Putamen (tissue), 1 donor: ENCODE measurements around the gene HACD2.

Source experiments
- DNase-seq: peaks from one replicate; pipeline ENCODE4 v3.0.0-alpha.2; 2016; ENCODE audit warnings: low spot score

Gene HACD2

DNA sequence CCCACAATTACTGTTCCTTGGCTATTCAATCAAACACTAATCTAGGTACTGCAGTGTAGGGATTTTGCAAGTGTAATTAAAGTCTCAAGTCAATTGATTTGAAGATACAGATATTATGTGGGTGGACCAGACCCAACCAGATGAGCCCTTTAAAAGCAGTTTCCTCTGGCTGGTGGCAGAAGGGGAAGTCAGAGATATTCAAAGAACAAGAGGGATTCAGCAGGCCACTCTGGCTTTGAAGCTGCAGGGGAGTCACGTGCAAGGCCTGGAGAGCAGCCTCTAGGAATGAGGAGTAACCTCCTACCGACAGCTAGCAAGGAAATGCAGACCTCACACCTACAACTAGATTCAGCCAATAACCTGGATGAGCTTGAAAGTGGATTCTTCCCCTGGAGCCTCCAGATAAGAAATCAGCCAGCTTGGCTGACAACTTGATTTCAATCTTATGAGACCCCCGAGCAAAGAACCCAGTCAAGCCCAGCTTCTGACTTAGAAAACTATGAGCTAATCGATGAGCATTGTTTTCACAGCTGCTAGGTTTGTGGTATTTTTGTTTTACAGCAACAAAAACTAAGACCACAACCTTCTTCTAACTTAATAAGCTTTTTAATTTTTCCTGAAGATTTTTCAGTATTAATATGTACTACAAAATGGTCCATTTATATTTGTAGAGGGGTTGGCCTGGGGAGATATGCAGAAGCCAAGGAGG, 13.4 kb downstream of the HACD2 start:
- no peak for DNase-seq

DNA sequence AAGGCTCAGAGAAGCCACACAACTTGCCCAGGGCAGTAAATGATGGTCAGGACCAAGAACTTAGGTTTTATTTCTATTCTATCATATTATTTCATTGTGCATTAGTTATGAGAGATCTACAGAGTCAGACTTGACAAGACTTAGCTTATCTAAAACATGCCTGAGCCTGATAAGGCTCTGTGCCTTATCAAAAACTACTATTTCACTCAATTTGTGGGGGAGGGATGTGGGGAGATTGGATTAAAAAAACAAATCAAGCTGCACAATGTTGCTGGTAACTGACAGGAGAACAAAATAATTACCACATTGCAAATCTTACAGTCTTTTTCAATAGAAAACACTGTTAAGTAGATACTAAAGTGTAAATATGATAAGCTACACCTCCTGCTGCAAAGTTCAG, 16.0 kb downstream of the HACD2 start:
- no peak for DNase-seq

DNA sequence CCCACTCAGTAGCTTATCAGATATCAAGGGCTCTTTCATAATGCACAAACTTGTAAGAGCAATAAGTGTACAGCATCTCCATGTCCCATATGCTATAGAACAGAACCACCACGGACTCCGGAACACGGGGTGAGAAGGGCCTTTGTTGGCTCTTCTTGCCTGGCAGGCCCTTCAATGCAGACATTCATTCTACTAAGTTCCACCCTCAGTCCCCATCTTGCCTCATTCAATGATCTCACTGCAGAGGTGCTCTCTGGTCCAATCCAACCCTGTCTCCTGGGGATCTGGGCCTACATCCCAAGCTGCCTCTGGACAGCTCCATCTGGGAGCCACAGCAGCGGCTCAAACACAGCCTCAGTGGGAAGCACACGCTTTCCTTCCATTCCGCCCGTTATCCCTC, 16.8 kb downstream of the HACD2 start:
- DNase-seq, result peak; percentile 69

DNA sequence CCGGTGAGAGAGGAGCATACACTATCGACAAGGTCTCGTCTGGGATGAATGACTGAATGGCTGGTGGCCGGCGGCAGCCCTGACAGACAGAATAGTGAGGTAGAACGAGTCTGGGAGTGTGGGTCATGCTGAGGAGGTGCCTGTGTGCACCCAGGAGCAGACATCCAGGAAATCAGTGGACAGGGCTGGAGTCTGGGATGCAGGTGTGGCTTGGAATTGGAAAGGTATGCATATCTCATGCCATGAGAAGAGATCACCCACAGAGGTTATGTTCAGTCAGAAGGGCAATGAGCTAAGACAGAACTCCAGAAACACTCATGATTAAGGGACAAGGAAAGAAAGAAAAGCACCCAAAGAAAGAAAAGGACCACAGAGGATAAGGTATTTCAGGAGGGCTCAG, 20.8 kb downstream of the HACD2 start:
- no peak for DNase-seq

DNA sequence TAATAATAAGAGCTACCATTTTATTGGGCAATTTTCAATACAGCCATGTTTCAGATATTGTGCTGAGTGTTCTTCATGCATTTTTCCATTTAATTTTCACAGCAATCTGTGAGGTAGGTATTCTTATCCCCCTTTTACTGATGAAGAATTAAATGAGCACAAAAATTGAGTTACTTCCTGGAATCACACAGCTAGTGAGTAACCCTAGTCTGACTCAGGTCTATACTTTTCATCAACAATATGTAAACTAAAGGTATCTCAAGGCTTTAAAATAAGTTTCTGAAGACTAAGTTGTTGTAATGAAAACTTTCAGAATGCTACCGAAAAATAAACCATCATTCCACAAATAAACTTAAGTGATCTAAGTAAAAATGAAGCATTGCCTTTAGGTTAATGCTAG, 22.3 kb downstream of the HACD2 start:
- no peak for DNase-seq

DNA sequence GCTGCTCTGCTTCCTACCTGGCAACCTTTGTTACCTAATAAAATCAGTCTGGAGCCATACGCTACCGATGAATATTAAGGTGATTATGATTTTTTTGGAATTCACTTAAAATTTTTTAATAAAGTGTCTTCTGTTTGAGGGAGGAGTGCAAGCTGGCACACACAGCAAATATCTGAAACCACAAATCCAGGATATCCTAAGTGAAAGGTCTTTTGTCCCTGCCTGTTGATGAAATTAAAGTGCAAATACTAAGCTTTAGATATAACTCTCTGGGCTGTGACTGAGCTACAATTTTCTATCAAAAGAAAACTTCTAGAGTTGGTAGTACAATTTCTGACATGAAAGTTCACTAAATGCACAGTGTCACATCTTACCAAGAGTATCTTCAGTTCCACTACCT, 23.7 kb downstream of the HACD2 start:
- DNase-seq, result no peak

DNA sequence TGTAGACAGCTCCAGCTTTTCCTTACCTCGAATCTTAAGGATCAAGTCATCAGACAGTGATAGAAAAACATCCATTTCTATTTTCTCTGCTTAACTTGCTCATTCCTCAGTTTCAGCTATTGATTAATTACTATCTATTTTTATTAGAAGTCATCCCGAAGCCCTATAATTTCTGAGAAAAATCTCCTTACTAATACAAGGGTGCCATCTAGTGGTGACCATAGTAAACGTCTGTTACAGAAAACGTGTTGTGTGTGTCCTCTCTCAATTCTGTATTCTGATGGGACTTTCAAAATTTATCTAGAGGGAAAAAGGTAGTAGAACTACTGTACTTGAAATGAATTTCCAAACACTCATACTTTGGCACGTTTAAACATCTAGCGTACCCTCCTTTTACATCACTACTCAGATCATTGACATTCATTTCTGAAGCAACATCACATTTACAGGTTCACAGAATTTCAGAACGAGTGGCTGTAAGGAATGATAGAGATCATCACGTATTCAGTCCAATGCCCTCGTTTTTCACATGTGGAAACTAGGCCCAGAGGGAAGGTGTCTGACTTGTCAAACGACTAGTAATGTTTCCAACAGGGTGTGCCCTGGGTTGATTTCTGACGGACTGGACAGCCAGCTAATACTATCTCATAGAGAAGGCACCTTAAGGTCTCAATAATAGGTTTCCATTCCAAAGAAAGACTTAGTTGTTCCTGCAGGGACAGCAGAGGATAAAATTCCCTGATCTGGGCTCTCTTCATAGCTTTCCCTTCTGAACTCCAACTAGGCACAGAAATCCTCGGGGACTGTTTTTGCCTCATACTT, 25.6 kb downstream of the HACD2 start:
- DNase-seq, result peak; percentile 76

DNA sequence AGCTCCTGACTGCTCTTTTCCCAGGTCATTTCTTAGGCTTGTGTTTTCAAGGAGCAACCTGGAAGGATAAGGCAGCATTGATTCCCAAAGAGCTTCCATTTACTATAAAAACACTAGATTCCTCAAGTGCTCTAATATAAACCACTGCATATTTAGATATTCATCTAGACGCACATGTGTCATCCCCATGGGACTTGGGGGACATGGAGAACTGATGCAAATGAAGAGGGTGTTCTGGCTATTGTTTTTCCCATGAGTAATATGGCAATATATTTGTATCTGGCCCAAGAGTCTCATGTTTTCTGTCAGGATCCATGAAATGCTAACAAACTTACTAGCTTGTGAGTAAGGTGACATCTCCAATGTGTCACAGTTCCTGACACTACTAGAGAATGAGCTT, 31.3 kb downstream of the HACD2 start:
- DNase-seq, result no peak

DNA sequence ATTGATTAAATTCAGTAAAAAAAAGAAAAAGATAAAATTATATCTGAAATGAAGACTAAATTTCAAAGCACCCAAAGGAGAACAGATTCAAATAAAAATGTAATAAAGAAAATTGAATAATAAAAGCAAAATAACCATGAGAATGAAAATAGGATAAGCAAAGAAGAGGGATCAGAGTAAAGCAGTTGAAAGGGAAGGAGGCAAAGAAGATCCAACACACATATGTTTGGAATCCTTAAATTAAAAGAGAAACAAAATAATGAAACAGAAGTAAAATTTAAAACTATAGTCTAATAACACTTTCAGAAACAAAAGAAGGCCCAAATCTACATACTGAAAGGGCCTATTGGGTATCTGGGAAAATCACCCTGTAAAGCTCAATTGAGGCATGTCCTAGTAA, 32.1 kb downstream of the HACD2 start:
- no peak for DNase-seq

DNA sequence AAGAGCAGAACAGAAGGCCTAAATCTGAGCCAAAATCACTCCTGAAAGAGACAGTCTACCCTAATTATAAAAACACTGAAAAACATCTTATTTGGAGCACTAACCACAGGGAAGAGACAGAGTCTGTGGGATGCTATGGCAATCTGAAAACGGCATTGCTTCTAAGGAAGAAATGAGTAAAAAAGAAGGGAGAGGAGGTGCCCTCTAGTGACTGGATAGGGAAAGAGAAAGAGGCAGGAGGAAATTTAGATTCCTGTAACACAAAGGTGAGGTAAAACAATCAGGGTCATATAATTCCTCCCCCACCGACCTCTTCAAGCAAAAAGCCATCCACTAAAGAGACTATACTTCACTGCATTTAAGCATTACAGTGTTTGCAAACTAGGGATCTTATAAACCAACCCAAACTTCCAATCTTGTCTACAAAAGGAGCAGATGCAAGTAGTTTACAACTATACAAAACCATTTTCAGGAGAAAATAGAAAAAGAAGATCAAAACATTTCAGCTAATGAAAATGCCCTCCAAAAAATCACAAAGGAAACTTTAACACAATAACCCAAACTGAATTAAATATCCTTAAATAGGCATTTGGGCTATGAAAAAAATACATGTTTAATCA, 32.6 kb downstream of the HACD2 start:
- DNase-seq, result no peak

DNA sequence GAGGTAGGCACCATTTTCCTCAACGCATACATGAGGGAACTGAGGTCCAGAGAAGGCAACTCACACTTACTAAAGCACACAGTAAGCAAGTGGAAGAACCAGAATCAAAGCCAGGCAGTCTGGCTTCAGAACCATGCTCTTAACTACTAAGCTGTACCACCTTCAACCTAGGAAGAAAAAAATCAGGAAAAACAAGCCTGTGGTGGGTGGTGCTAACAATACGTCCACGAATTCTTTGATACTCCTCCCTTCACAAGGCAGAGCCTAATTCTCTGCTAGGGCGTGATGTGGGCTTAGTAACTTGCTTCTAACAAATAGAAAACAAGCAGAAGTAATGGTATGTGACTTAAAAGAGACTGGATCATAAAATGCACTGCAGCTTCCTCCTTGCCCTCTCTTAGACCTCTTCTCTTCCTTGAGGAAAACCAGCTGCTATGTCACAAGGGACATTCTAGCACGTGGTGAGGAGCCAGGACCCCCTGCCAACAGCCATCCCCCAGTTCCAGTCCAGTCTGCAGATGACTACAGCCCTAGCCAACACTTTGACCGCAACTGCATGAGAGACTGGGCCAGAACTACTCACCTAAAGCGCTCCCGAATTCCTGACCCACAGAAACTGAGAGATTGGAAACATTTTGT, 36.9 kb downstream of the HACD2 start:
- DNase-seq, result no peak

DNA sequence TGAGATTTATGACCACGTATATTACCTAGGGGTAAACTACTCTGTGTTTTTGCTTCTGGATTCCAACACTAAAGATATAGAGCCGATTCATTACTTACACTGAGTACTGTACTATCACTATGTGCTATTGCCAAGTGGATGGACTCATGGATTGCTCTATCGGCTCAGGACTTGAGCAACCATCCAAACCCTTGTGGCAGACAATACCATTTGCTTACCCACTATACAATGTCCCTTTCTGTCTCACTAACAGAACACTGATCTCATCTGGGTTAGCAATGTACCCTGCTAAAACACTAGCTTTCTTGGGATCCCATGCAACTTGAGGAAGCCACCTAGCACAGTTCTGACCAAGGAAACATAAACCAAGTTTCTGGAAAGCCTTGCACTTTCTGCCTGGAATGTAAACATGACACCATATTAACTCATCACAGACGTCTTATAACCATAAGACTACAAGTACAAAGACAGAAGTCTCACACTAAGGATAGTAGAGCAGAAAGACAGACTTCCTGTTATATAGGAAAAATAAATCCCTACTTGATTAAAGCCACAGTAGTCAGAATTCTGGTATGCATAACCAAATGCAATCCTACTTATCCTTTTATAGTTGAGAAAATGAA, 38.6 kb downstream of the HACD2 start:
- no peak for DNase-seq

DNA sequence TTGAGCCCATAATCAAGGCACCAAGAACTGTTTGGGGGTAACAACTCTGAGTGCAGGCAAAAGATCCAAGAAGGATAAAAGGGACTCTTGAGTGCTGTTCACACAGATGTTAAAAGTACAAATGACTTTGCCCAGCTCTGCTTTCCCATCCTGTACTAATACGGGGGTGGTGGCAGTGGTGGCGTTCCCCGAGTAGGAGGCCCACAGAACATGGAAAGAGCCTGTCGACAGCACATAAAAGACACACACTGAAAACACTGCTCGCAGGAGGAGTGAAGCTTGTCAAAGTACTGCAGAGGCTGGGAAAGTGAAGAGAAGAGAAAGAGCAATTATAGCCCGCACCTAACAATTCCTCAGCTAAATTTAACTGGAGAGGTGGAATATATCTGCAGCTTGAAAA, 40.9 kb downstream of the HACD2 start:
- DNase-seq, result peak; percentile 86

DNA sequence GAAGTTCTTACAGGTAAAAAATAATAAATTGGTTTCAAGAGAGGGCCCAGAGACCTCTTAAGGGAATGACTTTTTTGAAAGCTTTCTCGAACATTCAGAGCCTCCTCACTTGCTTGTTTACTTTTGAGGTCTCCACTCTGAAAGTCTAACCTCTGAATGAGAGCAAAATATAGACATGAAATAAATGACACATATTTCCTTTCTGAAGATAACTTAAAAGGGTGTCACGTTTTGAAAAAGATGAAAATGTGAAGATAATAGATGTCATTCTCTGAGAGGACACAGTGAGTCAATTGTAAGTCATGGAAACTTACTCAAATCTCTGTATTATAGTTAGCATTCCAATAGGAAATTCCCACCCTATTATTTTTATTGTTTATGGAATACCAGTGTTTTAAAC, 44.6 kb downstream of the HACD2 start:
- DNase-seq, result no peak

DNA sequence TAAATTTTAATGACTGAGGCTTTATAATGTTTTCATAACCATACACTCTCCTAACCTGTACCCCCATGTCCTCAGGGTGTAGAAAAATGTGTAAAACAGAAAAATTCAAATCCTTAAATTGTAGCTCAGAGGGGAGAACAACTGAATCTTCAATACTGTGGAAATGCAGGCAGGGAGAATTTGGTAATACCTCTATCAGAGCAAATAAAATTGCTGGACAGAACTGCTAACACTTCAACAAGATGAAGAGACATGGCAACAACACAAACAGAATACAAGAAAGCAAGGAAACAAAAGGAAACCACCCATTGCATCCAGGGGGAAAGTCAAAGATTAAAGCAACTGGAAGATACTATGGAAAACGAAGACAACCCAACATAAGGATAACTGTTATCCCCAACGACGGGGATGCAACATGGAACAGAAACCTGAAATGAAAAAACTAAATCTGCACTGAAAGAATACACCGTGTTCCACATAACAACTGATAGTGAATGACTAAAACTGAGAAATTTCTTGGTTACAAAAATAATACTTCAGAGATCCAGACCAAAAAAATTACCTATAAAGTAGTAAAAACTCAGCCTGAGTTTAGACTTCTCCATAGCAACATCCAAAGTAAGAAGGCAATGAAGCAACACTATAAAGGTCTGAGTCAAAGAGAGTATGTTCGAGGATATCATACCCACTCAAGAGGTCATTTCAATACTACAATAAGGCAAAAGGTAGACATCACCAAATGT, 48.5 kb downstream of the HACD2 start:
- DNase-seq, result no peak

DNA sequence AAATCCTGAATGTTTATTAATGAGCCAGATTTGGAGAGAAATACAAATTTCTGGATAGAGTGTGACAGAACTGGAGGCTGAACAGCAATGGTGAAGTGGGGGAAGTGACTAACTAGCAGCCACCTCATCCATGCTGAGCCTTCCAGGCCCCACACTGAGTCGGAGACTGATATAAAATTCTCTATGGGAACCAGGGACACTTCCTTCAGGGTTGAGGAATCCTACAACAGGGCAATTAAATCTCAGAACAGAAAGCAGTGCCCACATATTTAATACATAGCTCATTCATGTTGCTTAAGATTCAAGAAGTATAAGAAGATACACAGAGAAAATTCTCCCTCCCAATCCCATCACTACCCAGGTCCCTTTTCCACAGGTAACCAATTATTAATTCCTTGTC, 49.3 kb downstream of the HACD2 start:
- DNase-seq, result no peak

DNA sequence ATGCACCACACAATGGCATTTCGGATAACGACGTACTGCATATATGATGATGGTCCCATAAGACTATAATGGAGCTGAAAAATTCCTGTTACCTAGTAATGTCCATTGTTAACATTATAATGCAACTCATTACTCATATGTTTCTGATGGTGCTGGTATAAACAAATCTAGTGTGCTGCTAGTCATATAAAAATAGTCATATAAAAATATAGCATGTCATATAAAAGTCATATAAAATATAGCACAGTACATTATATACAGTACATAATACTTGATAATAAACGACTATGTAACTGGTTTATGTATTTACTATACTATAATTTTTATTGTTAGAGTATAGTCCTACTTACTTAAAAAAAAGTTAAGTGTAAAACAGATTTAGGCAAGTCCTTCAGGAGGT, 50.6 kb downstream of the HACD2 start:
- no peak for DNase-seq

DNA sequence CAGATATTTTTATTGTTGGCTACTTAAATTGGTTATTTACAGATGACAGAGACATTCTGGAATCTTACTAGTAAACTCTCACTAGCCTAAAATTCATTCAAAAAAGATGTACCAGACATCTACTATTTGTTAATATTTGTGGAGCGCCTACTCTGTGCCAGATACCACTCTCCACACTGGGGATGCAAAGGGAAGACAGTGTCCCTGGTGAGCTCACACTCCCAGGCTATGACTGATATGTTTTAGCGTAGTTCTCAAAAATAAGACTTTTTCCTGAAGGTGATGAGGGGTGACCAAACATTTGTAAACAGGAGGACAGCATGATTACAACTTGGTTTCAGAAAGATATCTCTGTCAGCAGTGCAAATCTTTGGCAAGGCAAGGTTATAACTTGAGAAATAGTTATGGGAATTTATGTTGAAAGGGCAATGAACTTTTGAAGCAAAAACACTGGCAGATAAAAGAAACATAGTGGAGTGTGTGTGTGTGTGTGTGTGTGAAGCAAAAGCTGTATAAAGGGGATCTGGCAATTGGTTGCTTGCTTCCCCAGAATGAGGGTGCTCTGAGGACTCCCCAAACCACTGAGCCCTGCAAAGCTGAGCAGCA, 51.2 kb downstream of the HACD2 start:
- DNase-seq, result no peak

DNA sequence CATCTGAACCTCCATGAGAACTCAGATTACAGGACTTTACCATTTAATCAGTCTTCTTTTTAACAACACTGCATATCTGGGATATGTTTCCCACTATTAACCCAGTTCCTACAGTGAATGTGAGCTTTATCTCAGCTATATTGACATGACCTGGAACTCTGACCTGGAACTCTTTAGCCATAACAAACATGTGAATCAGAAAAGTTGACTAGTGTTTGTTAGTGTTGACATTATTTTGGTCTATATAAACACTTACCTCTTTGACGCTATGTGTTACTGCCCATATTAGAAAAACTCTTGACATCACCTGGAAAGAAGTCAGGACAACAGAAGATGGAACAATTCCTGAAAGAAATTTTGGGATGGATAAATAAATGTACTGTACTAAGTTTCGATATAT, 56.7 kb downstream of the HACD2 start:
- DNase-seq, result no peak

DNA sequence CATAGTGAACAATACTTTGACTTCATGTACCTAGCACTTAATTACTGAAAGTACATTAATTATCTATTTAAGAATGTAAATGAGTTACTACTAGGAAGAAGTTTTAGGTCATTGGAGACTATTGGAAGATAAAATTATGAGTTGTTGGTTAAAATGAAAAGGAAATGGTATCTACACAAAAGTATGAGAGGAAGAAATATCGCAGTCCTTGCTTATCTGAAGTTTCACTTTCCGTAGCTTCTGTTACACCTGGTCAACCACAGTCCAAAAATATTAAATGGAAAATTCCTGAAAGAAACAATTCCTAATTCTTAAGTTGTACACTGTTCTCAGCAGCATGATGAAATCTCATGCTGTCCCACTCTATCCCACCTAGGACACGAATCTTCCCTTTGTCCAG, 57.8 kb downstream of the HACD2 start:
- DNase-seq, result no peak

DNA sequence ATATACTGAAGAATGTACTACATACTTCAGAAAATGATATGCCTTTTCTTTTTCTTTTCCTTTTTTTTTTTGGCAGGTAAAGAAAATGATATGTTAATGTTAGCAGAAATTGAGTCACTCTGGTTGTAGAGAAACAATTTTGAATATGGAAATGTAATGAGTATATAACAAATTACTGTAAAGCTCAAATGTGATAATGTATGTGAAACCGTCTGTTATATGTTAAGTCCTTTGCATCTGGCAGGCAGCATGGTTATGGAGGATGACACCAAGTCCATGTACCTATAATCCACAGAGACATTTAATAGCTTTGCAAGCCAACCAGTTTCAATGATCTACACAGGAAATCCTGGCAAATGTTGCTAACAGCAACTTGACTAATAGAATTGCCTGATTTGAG, 58.4 kb downstream of the HACD2 start:
- no peak for DNase-seq
